DND-41 (cell line): ENCODE measurements around the gene MYL10.

Source experiments
- ATAC-seq: fragments of 200-7000 bp; cut with Tn5 transposase; 3 replicates; pipeline ENCODE4 v1.9.1; 2021; ENCODE audit warnings: low read depth; ENCODE audit not compliant: insufficient read depth
- DNase-seq: peaks from one replicate; pipeline ENCODE4 v3.0.0-alpha.2; 2020
- H2AFZ ChIP-seq: 2 replicates; pipeline ENCODE4 v1.6.0; 2012; ENCODE audit warnings: low read depth, low read length
- H3K27ac ChIP-seq: 2 replicates; pipeline ENCODE4 v1.5.1; 2012; ENCODE audit warnings: low read length, inconsistent platforms
- H3K27me3 ChIP-seq: fragments of 200-600 bp; sonication (generic); 2 replicates; pipeline ENCODE4 v1.6.0; 2012; ENCODE audit warnings: low read length, mild to moderate bottlenecking, inconsistent platforms; ENCODE audit not compliant: insufficient read depth, poor library complexity
- H3K36me3 ChIP-seq: 2 replicates; pipeline ENCODE4 v1.5.1; 2012; ENCODE audit warnings: low read length, inconsistent platforms; ENCODE audit not compliant: insufficient read depth
- H3K4me1 ChIP-seq: 2 replicates; pipeline ENCODE4 v1.5.1; 2012; ENCODE audit warnings: mild to moderate bottlenecking, low read length; ENCODE audit not compliant: insufficient read depth
- H3K4me2 ChIP-seq: 2 replicates; pipeline ENCODE4 v1.6.0; 2012; ENCODE audit warnings: mild to moderate bottlenecking, moderate library complexity, low read length, inconsistent platforms; ENCODE audit not compliant: insufficient read depth
- H3K4me3 ChIP-seq, 2 experiments: fragments of 200-600 bp in 1 of 2; shearing (Covaris generic) in 1 of 2; 2 replicates each; pipeline ENCODE4 v1.5.1; 2012 to 2016; ENCODE audit warnings: inconsistent platforms in 2 of 2, low read length in 2 of 2, mild to moderate bottlenecking in 2 of 2, low read depth in 1 of 2, moderate library complexity in 1 of 2
- H3K79me2 ChIP-seq: 2 replicates; pipeline ENCODE4 v1.6.0; 2012; ENCODE audit warnings: low read length, inconsistent platforms; ENCODE audit not compliant: insufficient read depth
- H3K9ac ChIP-seq: 2 replicates; pipeline ENCODE4 v1.6.0; 2012; ENCODE audit warnings: low read depth, mild to moderate bottlenecking, inconsistent platforms, low read length, moderate library complexity
- H3K9me3 ChIP-seq: 2 replicates; pipeline ENCODE4 v1.5.1; 2012; ENCODE audit warnings: low read length, moderate library complexity, mild to moderate bottlenecking, inconsistent platforms; ENCODE audit not compliant: insufficient read depth, severe bottlenecking
- H4K20me1 ChIP-seq: 2 replicates; pipeline ENCODE4 v1.6.0; 2012; ENCODE audit warnings: low read length; ENCODE audit not compliant: insufficient read depth
- EZH2 ChIP-seq: IDR thresholded peaks from 3 replicates; pipeline ENCODE4 v1.6.1; 2012; ENCODE audit warnings: borderline replicate concordance, low read depth, mild to moderate bottlenecking, moderate library complexity, low read length, inconsistent platforms; ENCODE audit not compliant: severe bottlenecking
- TF ChIP-seq, protein P1 (sequence below): IDR thresholded peaks from 2 replicates; pipeline ENCODE4 v1.5.1; 2012; ENCODE audit warnings: borderline replicate concordance, low read length, moderate library complexity, mild to moderate bottlenecking; ENCODE audit not compliant: poor library complexity, severe bottlenecking; ENCODE audit errors: extremely low read depth

Gene MYL10

GRCh38 chr7:101622609-101623173, 6.4 kb downstream of the MYL10 start:
- Histone ChIP-seq H3K27ac (no peak overlapping the region), H3K9ac (no peak overlapping the region), H4K20me1 (0 out of 2 replicates have a peak, but pooled peaks cover 1% of the 10 kb centered on the region), H3K36me3 (no peaks in the 10 kb centered on the region), H3K4me3 (no peak overlapping the region), H3K79me2 (no peaks in the 10 kb centered on the region), H3K9me3 (no peaks in the 10 kb centered on the region), H2AFZ (no peak overlapping the region), H3K27me3 (peaks cover 15% of the 10 kb centered on the region), H3K4me2 (no peak overlapping the region), H3K4me1 (no peaks in the 10 kb centered on the region)
- DNase-seq, result no peak
- no peak for ATAC-seq
- TF ChIP-seq, protein P1, sequence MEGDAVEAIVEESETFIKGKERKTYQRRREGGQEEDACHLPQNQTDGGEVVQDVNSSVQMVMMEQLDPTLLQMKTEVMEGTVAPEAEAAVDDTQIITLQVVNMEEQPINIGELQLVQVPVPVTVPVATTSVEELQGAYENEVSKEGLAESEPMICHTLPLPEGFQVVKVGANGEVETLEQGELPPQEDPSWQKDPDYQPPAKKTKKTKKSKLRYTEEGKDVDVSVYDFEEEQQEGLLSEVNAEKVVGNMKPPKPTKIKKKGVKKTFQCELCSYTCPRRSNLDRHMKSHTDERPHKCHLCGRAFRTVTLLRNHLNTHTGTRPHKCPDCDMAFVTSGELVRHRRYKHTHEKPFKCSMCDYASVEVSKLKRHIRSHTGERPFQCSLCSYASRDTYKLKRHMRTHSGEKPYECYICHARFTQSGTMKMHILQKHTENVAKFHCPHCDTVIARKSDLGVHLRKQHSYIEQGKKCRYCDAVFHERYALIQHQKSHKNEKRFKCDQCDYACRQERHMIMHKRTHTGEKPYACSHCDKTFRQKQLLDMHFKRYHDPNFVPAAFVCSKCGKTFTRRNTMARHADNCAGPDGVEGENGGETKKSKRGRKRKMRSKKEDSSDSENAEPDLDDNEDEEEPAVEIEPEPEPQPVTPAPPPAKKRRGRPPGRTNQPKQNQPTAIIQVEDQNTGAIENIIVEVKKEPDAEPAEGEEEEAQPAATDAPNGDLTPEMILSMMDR, result no peak
- TF ChIP-seq EZH2, result no peak

GRCh38 chr7:101620991-101621390, 8.1 kb downstream of the MYL10 start:
- DNase-seq (no peak), ATAC-seq (no peak)
- Histone ChIP-seq H3K4me3 (no peak overlapping the region), H3K36me3 (no peaks in the 10 kb centered on the region), H2AFZ (no peak overlapping the region), H3K4me1 (no peaks in the 10 kb centered on the region), H4K20me1 (peaks cover 5% of the 10 kb centered on the region; the same call in 1 of the 2 replicates), H3K4me2 (no peak overlapping the region), H3K27me3 (peaks cover 9% of the 10 kb centered on the region), H3K79me2 (no peaks in the 10 kb centered on the region), H3K9ac (no peak overlapping the region), H3K9me3 (no peaks in the 10 kb centered on the region), H3K27ac (no peak overlapping the region)
- TF ChIP-seq, protein P1, result no peak
- TF ChIP-seq EZH2, result no peak

DNA sequence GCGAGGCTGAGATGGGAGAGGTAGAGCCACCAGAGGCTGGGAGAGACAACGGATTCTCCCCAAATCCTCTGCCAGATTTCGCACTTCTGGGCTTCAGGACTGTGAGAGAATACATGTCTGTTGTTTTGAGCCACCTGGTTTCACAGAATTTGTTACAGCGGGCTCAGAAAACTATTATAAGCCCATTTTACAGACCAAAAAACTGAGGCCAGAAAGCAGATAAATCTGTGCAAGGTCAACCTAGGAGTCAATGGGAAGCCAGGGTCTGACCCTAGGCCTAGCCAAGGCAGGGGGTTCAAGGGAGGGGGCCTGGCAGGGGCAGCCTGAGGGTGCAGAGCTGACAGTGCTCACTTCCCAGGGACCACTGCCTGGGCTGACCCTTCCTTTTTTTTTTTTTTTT, 8.7 kb downstream of the MYL10 start:
- no peak overlapping the region for H3K9ac ChIP-seq
- H3K27me3 ChIP-seq, result peaks cover 8% of the 10 kb centered on the region
- ATAC-seq (no peak), DNase-seq (no peak)
- no peaks in the 10 kb centered on the region for H3K9me3 ChIP-seq
- TF ChIP-seq EZH2, result no peak
- TF ChIP-seq, protein P1, result no peak
- H2AFZ ChIP-seq, result no peak overlapping the region
- no peaks in the 10 kb centered on the region for H3K4me1 ChIP-seq
- no peak overlapping the region for H3K27ac ChIP-seq
- H3K36me3 ChIP-seq, result no peaks in the 10 kb centered on the region
- peaks cover 5% of the 10 kb centered on the region; the same call in 1 of the 2 replicates for H4K20me1 ChIP-seq
- H3K4me2 ChIP-seq, result no peak overlapping the region
- no peak overlapping the region for H3K4me3 ChIP-seq
- no peaks in the 10 kb centered on the region for H3K79me2 ChIP-seq

- H3K9me3 ChIP-seq, result no peaks in the 10 kb centered on the region
- H3K4me3 ChIP-seq, result no peak overlapping the region
- no peak overlapping the region for H3K4me2 ChIP-seq
- no peaks in the 10 kb centered on the region for H3K79me2 ChIP-seq
- H3K4me1 ChIP-seq, result no peaks in the 10 kb centered on the region
- H2AFZ ChIP-seq, result no peak overlapping the region
- H4K20me1 ChIP-seq, result peaks cover 5% of the 10 kb centered on the region; the same call in 1 of the 2 replicates
- no peaks in the 10 kb centered on the region for H3K36me3 ChIP-seq
- H3K27ac ChIP-seq, result no peak overlapping the region
- TF ChIP-seq, protein P1, result no peak
- TF ChIP-seq EZH2, result no peak
- no peaks in the 10 kb centered on the region for H3K27me3 ChIP-seq
- H3K9ac ChIP-seq, result no peak overlapping the region
- ATAC-seq (no peak), DNase-seq (no peak)
Measured at GRCh38 chr7:101618916-101619315, 10.2 kb downstream of the MYL10 start.
